ENCODE data around the gene NSMCE4A.

DNA sequence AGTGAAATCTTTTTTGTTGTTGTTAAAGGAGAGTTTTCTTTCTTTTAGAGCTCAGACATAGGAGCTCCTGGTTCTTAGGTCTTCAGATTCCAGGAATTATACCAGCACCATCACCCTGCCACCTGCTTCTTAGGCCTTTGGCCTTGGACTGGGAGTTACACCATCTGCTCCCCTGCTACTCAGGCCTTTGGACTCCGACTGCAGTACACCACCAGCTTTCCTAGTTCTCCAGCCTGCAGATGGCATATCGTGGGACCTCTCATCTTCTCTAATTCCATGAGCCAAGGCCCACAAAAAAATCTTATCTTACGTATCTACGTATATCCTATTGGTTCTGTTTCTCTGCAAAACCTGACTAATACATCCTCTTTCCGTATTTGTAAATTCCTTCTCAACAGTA, 8.8 kb upstream of the NSMCE4A start:
- TF ChIP-seq CTCF (IDR thresholded peaks at IDR 0.05) = no peak
- TF ChIP-seq POLR2A (IDR thresholded peaks at IDR 0.05) = no peak

Data from body of pancreas (tissue), 4 donors.